ENCODE measurements around the gene ASCL2.

Gene ASCL2

GRCh38 chr11:2307501-2308331, 37.3 kb upstream of the ASCL2 start:
- DNase-seq, result no peak

- DNase-seq, result no peak
Observed at GRCh38 chr11:2306877-2307500, 36.6 kb upstream of the ASCL2 start.

GRCh38 chr11:2306452-2306823, 36.0 kb upstream of the ASCL2 start:
- no peak for DNase-seq

GRCh38 chr11:2305788-2306451, 35.5 kb upstream of the ASCL2 start:
- DNase-seq, result no peak

GRCh38 chr11:2305140-2305778, 34.9 kb upstream of the ASCL2 start:
- peak; percentile 55 for DNase-seq

GRCh38 chr11:2304506-2305139, 34.2 kb upstream of the ASCL2 start:
- no peak for DNase-seq

GRCh38 chr11:2303627-2304505, 33.5 kb upstream of the ASCL2 start:
- DNase-seq, result no peak

GRCh38 chr11:2302896-2303626, 32.7 kb upstream of the ASCL2 start:
- DNase-seq, result no peak

GRCh38 chr11:2302306-2302895, 32.0 kb upstream of the ASCL2 start:
- no peak for DNase-seq

- DNase-seq, result no peak
Observed at GRCh38 chr11:2301631-2302305, 31.4 kb upstream of the ASCL2 start, which contains the start of the genes C11orf21 and TSPAN32. C11orf21 (minus strand) TSS chr11:2301918; CDS start chr11:2301808, 110 bp downstream. TSPAN32 (plus strand) TSS chr11:2302013; CDS start chr11:2302150, 137 bp downstream.

- DNase-seq, result no peak
Observed at GRCh38 chr11:2300936-2301630, 30.7 kb upstream of the ASCL2 start.

GRCh38 chr11:2300290-2300935, 30.0 kb upstream of the ASCL2 start:
- DNase-seq, result no peak

GRCh38 chr11:2299773-2300172, 29.4 kb upstream of the ASCL2 start:
- DNase-seq, result no peak

GRCh38 chr11:2298795-2299761, 28.7 kb upstream of the ASCL2 start:
- DNase-seq, result peak; percentile 39

- no peak for DNase-seq
Observed at GRCh38 chr11:2298131-2298794, 27.9 kb upstream of the ASCL2 start.

- DNase-seq, result no peak
Observed at GRCh38 chr11:2297623-2298030, 27.2 kb upstream of the ASCL2 start.
